Stimulated activated CD4-positive, alpha-beta T cell treated with anti-CD3 and anti-CD28 coated beads, TNF-alpha, amount 100 ng/mL, for 48 hours (primary cell): ENCODE data around the gene NECAB2.

ENCODE experiments used
- DNase-seq, 3 donors: peaks; one replicate each; pipeline ENCODE4 v3.0.0-alpha.2; 2020; ENCODE audit warnings: low read depth in 3 of 3

NECAB2 gene

GRCh38 chr16:83967838-83968305 is at the start of gene NECAB2:
Gene NECAB2, plus strand, starts transcription at chr16:83968244. Its CDS starts 405 bp downstream, at chr16:83968649.
- peak in 1 of 3 donors; percentile 8 for DNase-seq

GRCh38 chr16:83920894-83921491 is 47.1 kb upstream of the NECAB2 start:
- no peak for DNase-seq

- DNase-seq, result no peak
These were observed 44.3 kb upstream of the NECAB2 start for GRCh38 chr16:83923581-83924365.

- no peak for DNase-seq
These were observed 43.4 kb upstream of the NECAB2 start for GRCh38 chr16:83924686-83925085.

GRCh38 chr16:83925095-83925905 is 42.7 kb upstream of the NECAB2 start:
- no peak for DNase-seq

- no peak for DNase-seq
These were observed 41.9 kb upstream of the NECAB2 start for GRCh38 chr16:83925957-83926725.

- DNase-seq, result peak; percentile 26 to 56 (median 35)
These were observed 41.2 kb upstream of the NECAB2 start for GRCh38 chr16:83926726-83927397.

- DNase-seq, result no peak
These were observed 39.5 kb upstream of the NECAB2 start for GRCh38 chr16:83928341-83929055.

GRCh38 chr16:83929811-83930555 is 38.1 kb upstream of the NECAB2 start:
- no peak for DNase-seq

- no peak for DNase-seq
These were observed 37.1 kb upstream of the NECAB2 start for GRCh38 chr16:83930730-83931500.

GRCh38 chr16:83931556-83931955 is 36.5 kb upstream of the NECAB2 start:
- no peak for DNase-seq

GRCh38 chr16:83932304-83932703 is 35.7 kb upstream of the NECAB2 start:
- DNase-seq, result no peak

GRCh38 chr16:83932955-83933673 is 34.9 kb upstream of the NECAB2 start:
- DNase-seq, result no peak

GRCh38 chr16:83933885-83934683 is 34.0 kb upstream of the NECAB2 start:
- DNase-seq, result no peak

GRCh38 chr16:83934684-83934977 is 33.4 kb upstream of the NECAB2 start:
- no peak for DNase-seq

- no peak for DNase-seq
These were observed 32.8 kb upstream of the NECAB2 start for GRCh38 chr16:83935005-83935857.

- no peak for DNase-seq
These were observed 32.2 kb upstream of the NECAB2 start for GRCh38 chr16:83935858-83936255.
